A549 (cell line): ENCODE results near the gene TNNT2. TPM values are rescaled to one million over a fixed set of nuclear protein-coding genes. Genes with fewer than 3 reads are reported as not detected.

Source experiments
- ATAC-seq, 2 experiments: fragments of 200-7000 bp in 1 of 2; fragments of >200 bp in 1 of 2; cut with Nextera tagmentation in 1 of 2; cut with Tn5 transposase in 1 of 2; 3 replicates each; pipeline versions ENCODE4 v1.8.0 to v1.9.1; 2018 to 2020; ENCODE audit warnings: mild to moderate bottlenecking in 1 of 2, moderate library complexity in 1 of 2
- CTCF ChIA-PET: fragments of 300-600 bp; sonication (Branson Sonifier 250); formaldehyde crosslinking; extraction: SDS; loops from one replicate; lab custom pipeline; 2021; ENCODE audit warnings: antibody characterized with exemption, inconsistent platforms; lab: Yijun Ruan, JAX
- POLR2A ChIA-PET: fragments of 350-600 bp; formaldehyde crosslinking; extraction: SDS; loops from one replicate; lab custom pipeline; 2021; ENCODE audit warnings: antibody characterized with exemption, inconsistent platforms; lab: Yijun Ruan, JAX
- DNase-seq, 2 experiments: peaks; one replicate each; pipeline versions ENCODE4 v3.0.0 to v3.0.0-alpha.2; 2011 to 2016; ENCODE audit warnings: low read depth in 1 of 2, low spot score in 1 of 2
- FAIRE-seq: peaks from 2 replicates; lab custom pipeline; 2011; peaks lifted over from hg19 to GRCh38; lab: Jason Lieb, UNC
- H3K27ac ChIP-seq, 2 experiments: fragments of >200 bp; sonication (Bioruptor Twin); formaldehyde crosslinking; 3 replicates each; pipeline ENCODE4 v1.5.1; 2016 to 2017
- H3K4me1 ChIP-seq: fragments of >200 bp; sonication (Bioruptor Twin); formaldehyde crosslinking; 3 replicates; pipeline ENCODE4 v1.6.1; 2016
- H3K4me2 ChIP-seq: fragments of >200 bp; sonication (Bioruptor Twin); formaldehyde crosslinking; 3 replicates; pipeline ENCODE4 v1.6.1; 2016
- H3K4me3 ChIP-seq: fragments of >200 bp; sonication (Bioruptor Twin); formaldehyde crosslinking; 3 replicates; pipeline ENCODE4 v1.5.1; 2016
- H3K9me3 ChIP-seq: fragments of >200 bp; sonication (Bioruptor Twin); formaldehyde crosslinking; 3 replicates; pipeline ENCODE4 v1.6.1; 2016
- BCL3 ChIP-seq: fragments of >200 bp; sonication (Bioruptor Twin); formaldehyde crosslinking; IDR thresholded peaks from 3 replicates; pipeline ENCODE4 v1.6.1; 2016
- BHLHE40 ChIP-seq: IDR thresholded peaks from 2 replicates; pipeline ENCODE4 v1.6.1; 2012; ENCODE audit warnings: low read depth, low read length, inconsistent platforms
- CEBPB ChIP-seq, 2 experiments: fragments of >200 bp in 1 of 2; sonication (Bioruptor Twin) in 1 of 2; formaldehyde crosslinking in 1 of 2; IDR thresholded peaks; 2 replicates each; pipeline ENCODE4 v1.6.1; 2012 to 2016
- CHD2 ChIP-seq: fragments of 150-350 bp; IDR thresholded peaks from 2 replicates; pipeline ENCODE4 v1.6.1; 2014; ENCODE audit warnings: low read length; ENCODE audit not compliant: partially characterized antibody
- EHMT2 ChIP-seq: fragments of 200-600 bp; sonication (generic); IDR thresholded peaks from 2 replicates; pipeline ENCODE4 v1.6.1; 2016; ENCODE audit warnings: antibody characterized with exemption, low read depth, mild to moderate bottlenecking, moderate library complexity
- ESRRA ChIP-seq: fragments of 150-350 bp; IDR thresholded peaks from 2 replicates; pipeline ENCODE4 v1.6.1; 2014; ENCODE audit warnings: mild to moderate bottlenecking, low read length, borderline replicate concordance
- FOSL2 ChIP-seq, 2 experiments: fragments of 450-650 bp in 1 of 2; fragments of >200 bp in 1 of 2; sonication (Bioruptor Twin) in 1 of 2; formaldehyde crosslinking; IDR thresholded peaks; 2 replicates each; pipeline versions ENCODE4 v1.5.0 to v1.6.1; 2016 to 2020; ENCODE audit warnings: mild to moderate bottlenecking in 1 of 2, moderate library complexity in 1 of 2
- HOXB13 ChIP-seq: fragments of 250-450 bp; sonication (Bioruptor Pico); IDR thresholded peaks from 2 replicates; pipeline ENCODE4 v1.5.0; 2020; ENCODE audit warnings: low read depth, mild to moderate bottlenecking, moderate library complexity
- JUNB ChIP-seq: fragments of >200 bp; sonication (Bioruptor Twin); formaldehyde crosslinking; IDR thresholded peaks from 2 replicates; pipeline ENCODE4 v1.6.1; 2016
- KDM5A ChIP-seq: fragments of 200-600 bp; sonication (generic); IDR thresholded peaks from 2 replicates; pipeline ENCODE4 v1.6.1; 2016; ENCODE audit warnings: antibody characterized with exemption, mild to moderate bottlenecking
- MAFK ChIP-seq: fragments of 450-650 bp; IDR thresholded peaks from 2 replicates; pipeline ENCODE4 v1.6.1; 2014; ENCODE audit not compliant: partially characterized antibody
- MAZ ChIP-seq: fragments of 150-350 bp; IDR thresholded peaks from 2 replicates; pipeline ENCODE4 v1.6.1; 2014; ENCODE audit warnings: antibody characterized with exemption, low read depth, low read length, borderline replicate concordance
- NFE2L2 ChIP-seq: fragments of 150-350 bp; conservative IDR thresholded peaks from 2 replicates; pipeline ENCODE4 v1.6.1; 2014; ENCODE audit warnings: low read length
- NPAS2 ChIP-seq: fragments of 250-450 bp; sonication (Bioruptor Pico); IDR thresholded peaks from 2 replicates; pipeline ENCODE4 v1.8.0; 2022; ENCODE audit warnings: mild to moderate bottlenecking, moderate library complexity, borderline replicate concordance
- PHF8 ChIP-seq: fragments of 200-600 bp; sonication (generic); IDR thresholded peaks from 2 replicates; pipeline ENCODE4 v1.6.1; 2016; ENCODE audit warnings: low read depth, mild to moderate bottlenecking, antibody characterized with exemption, moderate library complexity, borderline replicate concordance
- POLR2A ChIP-seq: IDR thresholded peaks from 2 replicates; pipeline ENCODE4 v1.6.1; 2012; ENCODE audit warnings: mild to moderate bottlenecking, low read length
- POLR2AphosphoS2 ChIP-seq: conservative IDR thresholded peaks from 2 replicates; pipeline ENCODE4 v1.6.1; 2012; ENCODE audit warnings: low read length, improper control_type of control experiment, inconsistent platforms
- RAD21 ChIP-seq, 2 experiments: fragments of >200 bp in 1 of 2; sonication (Bioruptor Twin) in 1 of 2; formaldehyde crosslinking in 1 of 2; IDR thresholded peaks in 1 of 2; conservative IDR thresholded peaks in 1 of 2; 2 replicates in 1 of 2; 3 replicates in 1 of 2; pipeline ENCODE4 v1.6.1; 2012 to 2018; ENCODE audit warnings: inconsistent platforms in 1 of 2
- RARB ChIP-seq: fragments of 250-450 bp; sonication (Bioruptor Pico); IDR thresholded peaks from 2 replicates; pipeline ENCODE4 v1.8.0; 2021; ENCODE audit warnings: mild to moderate bottlenecking, moderate library complexity
- SMC3 ChIP-seq: fragments of >200 bp; sonication (Bioruptor Twin); formaldehyde crosslinking; IDR thresholded peaks from 3 replicates; pipeline ENCODE4 v1.6.1; 2018; ENCODE audit warnings: inconsistent platforms
- ZC3H11A ChIP-seq: fragments of 450-650 bp; IDR thresholded peaks from 2 replicates; pipeline ENCODE4 v1.6.1; 2014; ENCODE audit warnings: antibody characterized with exemption, mild to moderate bottlenecking
- ZFP36 ChIP-seq: fragments of 450-650 bp; IDR thresholded peaks from 2 replicates; pipeline ENCODE4 v1.6.1; 2014; ENCODE audit warnings: borderline replicate concordance; ENCODE audit not compliant: partially characterized antibody
- WGBS: methylation state at CpG from one replicate; pipeline ENCODE4 v1.1.6; 2017; ENCODE audit errors: missing lambda C conversion rate; 5-methylcytosine and 5-hydroxymethylcytosine counted together
- polyA plus RNA-seq, 4 experiments: library from polyadenylated mRNA; depleted of rRNA in 3 of 4; stranded (reverse); fragments of >200 nt; fragmentation: RNase III in 1 of 4; extraction: RNeasy Plus Mini Kit Qiagen cat#74134 plus additional on column Dnase treatment in 1 of 4; gene quantifications; 2 replicates in 3 of 4; 3 replicates in 1 of 4; pipeline ENCODE4 v1.2.3, GENCODE V29; 2011 to 2017
- TF ChIP-seq, protein P1 (sequence below): fragments of 250-450 bp; sonication (Bioruptor Pico); IDR thresholded peaks from 2 replicates; pipeline ENCODE4 v1.5.0; 2021; ENCODE audit warnings: mild to moderate bottlenecking, moderate library complexity, borderline replicate concordance

The TNNT2 gene
- polyA plus RNA-seq, 2 of the 4 experiments (the other 2 are of a cell fraction): 0.09 TPM; not detected in 1

DNA sequence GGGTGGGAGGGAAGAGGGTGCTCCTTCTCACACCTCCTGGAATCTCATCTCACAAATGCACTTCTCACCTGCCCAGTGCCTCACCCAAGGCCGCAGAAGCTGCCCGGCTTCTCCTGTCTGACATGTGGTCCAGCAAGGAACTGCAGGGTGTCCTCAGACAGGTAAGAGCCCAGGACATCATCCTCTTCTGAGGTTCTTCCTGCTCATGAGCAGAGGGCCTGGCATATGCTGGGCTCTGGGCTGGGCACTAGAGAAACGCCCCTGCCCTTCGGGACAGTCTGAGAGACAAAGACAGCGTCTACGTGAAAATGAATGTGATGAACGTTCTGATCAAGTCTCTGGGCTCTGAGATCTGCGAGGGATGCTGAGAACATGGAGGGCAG lies 51.8 kb downstream of the TNNT2 start:
- no peak for FAIRE-seq
- Histone ChIP-seq H3K4me2 (no peak overlapping the region), H3K4me3 (no peak overlapping the region), H3K4me1 (no peaks in the 10 kb centered on the region), H3K27ac (no peak overlapping the region), H3K9me3 (no peaks in the 10 kb centered on the region)
- 60% methylated on average over 6 of the region's 8 CpGs for WGBS
- ChIA-PET CTCF (interaction anchor here (1.1 to 5.1 kb wide), 3 partner anchors 10 to 71 kb away, joined by 3 to 30 read pairs (median 4); no protein-coding TSS in a partner anchor), POLR2A (no interaction called here)
- ATAC-seq: no peak
- TF ChIP-seq SMC3 (no peak), RARB (CRISPR knock-in tag) (no peak), CHD2 (no peak), FOSL2 (IDR thresholded peaks at IDR 0.05) (no peak), FOSL2 (CRISPR knock-in tag; IDR thresholded peaks at IDR 0.05) (no peak), POLR2A (no peak), ZC3H11A (no peak), NPAS2 (no peak), NFE2L2 (no peak), MAFK (no peak), ZFP36 (no peak), JUNB (no peak)
- TF ChIP-seq, protein P1, sequence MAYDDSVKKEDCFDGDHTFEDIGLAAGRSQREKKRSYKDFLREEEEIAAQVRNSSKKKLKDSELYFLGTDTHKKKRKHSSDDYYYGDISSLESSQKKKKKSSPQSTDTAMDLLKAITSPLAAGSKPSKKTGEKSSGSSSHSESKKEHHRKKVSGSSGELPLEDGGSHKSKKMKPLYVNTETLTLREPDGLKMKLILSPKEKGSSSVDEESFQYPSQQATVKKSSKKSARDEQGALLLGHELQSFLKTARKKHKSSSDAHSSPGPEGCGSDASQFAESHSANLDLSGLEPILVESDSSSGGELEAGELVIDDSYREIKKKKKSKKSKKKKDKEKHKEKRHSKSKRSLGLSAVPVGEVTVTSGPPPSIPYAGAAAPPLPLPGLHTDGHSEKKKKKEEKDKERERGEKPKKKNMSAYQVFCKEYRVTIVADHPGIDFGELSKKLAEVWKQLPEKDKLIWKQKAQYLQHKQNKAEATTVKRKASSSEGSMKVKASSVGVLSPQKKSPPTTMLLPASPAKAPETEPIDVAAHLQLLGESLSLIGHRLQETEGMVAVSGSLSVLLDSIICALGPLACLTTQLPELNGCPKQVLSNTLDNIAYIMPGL: no peak
- DNase-seq: no peak

DNA sequence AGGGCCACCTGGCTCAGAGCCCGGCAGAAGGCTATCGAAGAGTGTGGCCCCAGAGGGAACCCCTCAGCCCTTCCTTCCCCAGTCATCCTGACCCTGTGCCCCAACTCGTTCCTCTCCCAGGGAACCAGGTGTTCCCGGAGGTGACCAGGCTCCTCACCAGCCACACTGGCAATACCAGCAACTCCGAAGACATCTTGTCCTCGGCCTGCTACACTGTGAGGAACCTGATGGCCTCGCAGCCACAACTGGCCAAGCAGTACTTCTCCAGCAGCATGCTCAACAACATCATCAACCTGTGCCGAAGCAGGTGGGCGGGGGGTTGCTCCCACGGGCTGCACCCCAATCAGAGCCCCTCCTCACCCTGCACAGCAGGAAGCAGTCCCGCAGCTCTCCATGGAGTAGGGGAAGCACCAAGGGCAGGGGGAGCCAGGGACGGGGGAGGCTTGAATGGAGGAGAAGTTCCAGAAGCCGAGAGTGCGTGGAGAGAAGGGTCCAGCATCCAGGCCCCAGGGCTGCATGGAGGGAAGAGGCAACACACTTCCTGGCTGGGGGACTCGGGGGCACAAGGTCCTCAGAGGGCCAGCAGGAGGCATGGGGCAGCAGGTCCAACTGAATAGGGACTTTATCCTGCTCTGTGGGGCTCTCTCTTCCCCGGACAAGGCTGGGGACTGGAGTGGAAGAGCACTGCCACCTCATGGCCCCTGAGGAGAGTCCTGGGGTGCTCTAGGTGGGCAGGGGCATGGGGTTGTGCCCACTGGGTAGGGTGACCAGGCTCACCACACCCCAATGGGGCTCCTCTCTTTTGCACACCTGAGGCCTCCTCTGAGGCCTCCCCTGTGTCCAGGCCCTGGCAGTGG lies 52.4 kb downstream of the TNNT2 start:
- DNase-seq (no peak), FAIRE-seq (no peak), ATAC-seq (no peak)
- TF ChIP-seq BHLHE40 (no peak), CEBPB (IDR thresholded peaks at IDR 0.05) (no peak), BCL3 (no peak), ESRRA (no peak), MAZ (no peak), RARB (CRISPR knock-in tag) (no peak), POLR2AphosphoS2 (no peak), RAD21 (conservative IDR thresholded peaks at IDR 0.05 in 1 of 2, IDR thresholded peaks at IDR 0.05 in 1 of 2) (peak in 1 of 2 experiments; percentile 9; a peak in 1 of 5 replicates)
- WGBS: 53% methylated on average over 16 of the region's 16 CpGs
- H3K27ac ChIP-seq: no peak overlapping the region
- no peak overlapping the region for H3K4me3 ChIP-seq
- ChIA-PET CTCF (interaction anchor here (1.1 to 5.1 kb wide), 6 partner anchors 9 to 83 kb away, joined by 3 to 30 read pairs (median 14); no protein-coding TSS in a partner anchor), POLR2A (no interaction called here)
- H3K4me2 ChIP-seq: no peak overlapping the region
- no peaks in the 10 kb centered on the region for H3K9me3 ChIP-seq
- H3K4me1 ChIP-seq: no peaks in the 10 kb centered on the region

DNA sequence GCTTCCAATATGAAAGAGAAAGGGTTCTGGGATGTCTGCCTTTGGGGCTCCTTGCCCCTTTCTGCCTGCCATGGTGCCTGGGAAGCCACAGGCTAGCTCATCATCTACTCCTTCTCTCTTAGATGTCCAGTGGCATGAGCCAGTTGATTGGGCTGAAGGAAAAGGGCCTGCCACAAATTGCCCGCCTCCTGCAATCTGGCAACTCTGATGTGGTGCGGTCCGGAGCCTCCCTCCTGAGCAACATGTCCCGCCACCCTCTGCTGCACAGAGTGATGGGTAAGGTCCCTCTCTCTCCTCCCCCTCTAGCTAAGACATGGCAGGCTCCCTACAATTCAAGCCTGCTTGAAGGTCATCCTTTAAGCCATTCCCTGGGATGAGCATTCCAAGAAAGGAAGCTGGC lies 53.2 kb downstream of the TNNT2 start:
- ATAC-seq: no peak
- no peak for DNase-seq
- ChIA-PET CTCF (interaction anchor here (0.7 to 3.7 kb wide), 5 partner anchors 22 to 703 kb away, joined by 3 to 21 read pairs (median 12); no protein-coding TSS in a partner anchor), POLR2A (no interaction called here)
- Histone ChIP-seq H3K4me3 (no peak overlapping the region), H3K9me3 (no peaks in the 10 kb centered on the region), H3K4me1 (no peaks in the 10 kb centered on the region), H3K4me2 (no peak overlapping the region), H3K27ac (no peak overlapping the region)
- WGBS: 94% methylated on average over 4 of the region's 4 CpGs
- TF ChIP-seq HOXB13 (CRISPR knock-in tag) (no peak), KDM5A (no peak), PHF8 (no peak), RARB (CRISPR knock-in tag) (no peak), EHMT2 (no peak)
- no peak for FAIRE-seq
